ENCODE results near the gene GBE1.

DNA sequence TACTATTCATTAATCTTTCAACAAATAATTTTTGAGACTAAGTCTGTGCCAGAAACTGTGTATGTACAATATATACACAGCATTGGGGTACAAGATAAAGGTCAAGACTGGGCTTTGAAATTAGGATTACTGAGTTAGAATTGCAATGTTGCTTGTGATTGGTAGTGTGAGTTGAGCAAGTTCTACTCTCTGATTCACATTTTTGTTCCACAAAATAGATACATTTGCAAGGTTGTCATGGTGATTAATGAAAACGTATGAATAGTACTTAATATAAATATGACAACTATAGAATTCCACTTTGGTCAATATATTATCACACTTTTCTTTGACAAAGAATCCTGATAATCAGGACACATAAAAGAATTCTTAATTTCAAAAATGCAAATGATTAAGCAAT is 314.6 kb downstream of the GBE1 start:
- TF ChIP-seq, protein P1, sequence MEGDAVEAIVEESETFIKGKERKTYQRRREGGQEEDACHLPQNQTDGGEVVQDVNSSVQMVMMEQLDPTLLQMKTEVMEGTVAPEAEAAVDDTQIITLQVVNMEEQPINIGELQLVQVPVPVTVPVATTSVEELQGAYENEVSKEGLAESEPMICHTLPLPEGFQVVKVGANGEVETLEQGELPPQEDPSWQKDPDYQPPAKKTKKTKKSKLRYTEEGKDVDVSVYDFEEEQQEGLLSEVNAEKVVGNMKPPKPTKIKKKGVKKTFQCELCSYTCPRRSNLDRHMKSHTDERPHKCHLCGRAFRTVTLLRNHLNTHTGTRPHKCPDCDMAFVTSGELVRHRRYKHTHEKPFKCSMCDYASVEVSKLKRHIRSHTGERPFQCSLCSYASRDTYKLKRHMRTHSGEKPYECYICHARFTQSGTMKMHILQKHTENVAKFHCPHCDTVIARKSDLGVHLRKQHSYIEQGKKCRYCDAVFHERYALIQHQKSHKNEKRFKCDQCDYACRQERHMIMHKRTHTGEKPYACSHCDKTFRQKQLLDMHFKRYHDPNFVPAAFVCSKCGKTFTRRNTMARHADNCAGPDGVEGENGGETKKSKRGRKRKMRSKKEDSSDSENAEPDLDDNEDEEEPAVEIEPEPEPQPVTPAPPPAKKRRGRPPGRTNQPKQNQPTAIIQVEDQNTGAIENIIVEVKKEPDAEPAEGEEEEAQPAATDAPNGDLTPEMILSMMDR (IDR thresholded peaks at IDR 0.05; ENCODE audit: low read depth, low read length): no peak
- no peak for TF ChIP-seq POLR2A (IDR thresholded peaks at IDR 0.05; ENCODE audit: extremely low read depth, insufficient read length)

Measured in NB4 (cell line).